GM12878 (cell line): ENCODE data around the gene SERPINE1.

Source experiments
- ATF7 ChIP-seq: fragments of 450-650 bp; IDR thresholded peaks from 2 replicates; pipeline ENCODE4 v1.6.1; 2016; ENCODE audit warnings: low read depth, mild to moderate bottlenecking
- CEBPB ChIP-seq, 2 experiments: fragments of 150-350 bp in 1 of 2; IDR thresholded peaks; 2 replicates each; pipeline ENCODE4 v1.6.1; 2012 to 2014; ENCODE audit warnings: low read depth in 2 of 2, low read length in 2 of 2, borderline replicate concordance in 1 of 2, inconsistent platforms in 1 of 2
- CHD2 ChIP-seq: IDR thresholded peaks from 2 replicates; pipeline ENCODE4 v1.6.1; 2011; ENCODE audit warnings: low read depth, low read length, improper control_type of control experiment, borderline replicate concordance
- EGR1 ChIP-seq, 2 experiments: IDR thresholded peaks; 1 replicate in 1 of 2; 2 replicates in 1 of 2; pipeline ENCODE4 v1.6.1; 2011 to 2012; ENCODE audit warnings: low read depth in 2 of 2, low read length in 2 of 2, borderline replicate concordance in 1 of 2, mild to moderate bottlenecking in 1 of 2, moderate library complexity in 1 of 2
- HDAC2 ChIP-seq: fragments of 200-600 bp; sonication (generic); IDR thresholded peaks from 2 replicates; pipeline ENCODE4 v1.6.1; 2017
- IKZF2 ChIP-seq, 2 experiments: fragments of 450-650 bp; IDR thresholded peaks; 2 replicates each; pipeline ENCODE4 v1.6.1; 2017; ENCODE audit warnings: mild to moderate bottlenecking in 2 of 2, moderate library complexity in 2 of 2
- NR2C2 ChIP-seq: IDR thresholded peaks from 2 replicates; pipeline ENCODE4 v1.6.1; 2011; ENCODE audit warnings: borderline replicate concordance, low read depth; ENCODE audit not compliant: control insufficient read depth, insufficient read length
- POLR2A ChIP-seq: IDR thresholded peaks from 2 replicates; pipeline ENCODE4 v1.6.1; 2011; ENCODE audit warnings: low read depth, mild to moderate bottlenecking, low read length
- RAD21 ChIP-seq: IDR thresholded peaks from 2 replicates; pipeline ENCODE4 v1.6.1; 2011; ENCODE audit warnings: mild to moderate bottlenecking, low read depth, low read length, moderate library complexity; ENCODE audit not compliant: insufficient read depth
- RELA ChIP-seq: fragments of 450-650 bp; IDR thresholded peaks from 2 replicates; pipeline ENCODE4 v1.8.0; 2014; ENCODE audit warnings: borderline replicate concordance; ENCODE audit not compliant: partially characterized antibody
- SP1 ChIP-seq: IDR thresholded peaks from one replicate; pipeline ENCODE4 v1.6.1; 2011; ENCODE audit warnings: low read depth, low read length
- TCF12 ChIP-seq: IDR thresholded peaks from 2 replicates; pipeline ENCODE4 v1.6.1; 2011; ENCODE audit warnings: low read depth, mild to moderate bottlenecking, low read length
- ZBED1 ChIP-seq: IDR thresholded peaks from 2 replicates; pipeline ENCODE4 v1.6.1; 2016; ENCODE audit warnings: borderline replicate concordance
- TF ChIP-seq, protein P1 (sequence below), 3 experiments: IDR thresholded peaks in 2 of 3; conservative IDR thresholded peaks in 1 of 3; 2 replicates each; pipeline ENCODE4 v1.5.1; 2011; ENCODE audit warnings: low read depth in 3 of 3, low read length in 3 of 3, mild to moderate bottlenecking in 3 of 3, control low read depth in 2 of 3, moderate library complexity in 2 of 3, inconsistent platforms in 1 of 3, mixed read lengths in 1 of 3; ENCODE audit not compliant: control insufficient read depth in 2 of 3, insufficient read depth in 1 of 3; ENCODE audit errors: extremely low read depth in 1 of 3

DNA sequence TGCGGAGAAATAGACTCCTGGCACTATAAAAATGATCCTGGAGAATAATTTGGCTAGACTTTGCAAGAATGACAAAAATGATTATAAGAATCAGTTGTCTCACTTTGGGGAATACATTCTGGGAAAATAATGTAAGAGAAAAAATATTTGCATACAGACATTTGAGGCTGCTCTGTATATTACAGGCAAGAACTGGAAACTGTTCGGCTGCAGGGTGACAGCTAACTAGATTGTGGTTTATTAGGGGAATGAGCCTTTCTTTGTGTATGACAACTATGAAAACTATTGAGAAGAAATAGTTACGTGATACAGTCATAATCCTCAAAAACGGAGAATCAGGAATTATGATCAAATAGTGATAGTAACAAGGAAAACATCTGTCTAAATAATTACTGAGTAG is 33.0 kb upstream of the SERPINE1 start:
- TF ChIP-seq HDAC2 (no peak), CEBPB (IDR thresholded peaks at IDR 0.05; ENCODE audit: borderline replicate concordance in 1 of 2, low read depth in 2 of 2, low read length in 2 of 2) (no peak), TCF12 (no peak), ZBED1 (no peak), RAD21 (no peak), EGR1 (IDR thresholded peaks at IDR 0.05; ENCODE audit: borderline replicate concordance in 1 of 2, low read depth in 2 of 2, low read length in 2 of 2) (no peak), CHD2 (no peak), POLR2A (no peak), RELA (no peak), NR2C2 (no peak), SP1 (no peak), IKZF2 (IDR thresholded peaks at IDR 0.05) (no peak), ATF7 (no peak)
- TF ChIP-seq, protein P1, sequence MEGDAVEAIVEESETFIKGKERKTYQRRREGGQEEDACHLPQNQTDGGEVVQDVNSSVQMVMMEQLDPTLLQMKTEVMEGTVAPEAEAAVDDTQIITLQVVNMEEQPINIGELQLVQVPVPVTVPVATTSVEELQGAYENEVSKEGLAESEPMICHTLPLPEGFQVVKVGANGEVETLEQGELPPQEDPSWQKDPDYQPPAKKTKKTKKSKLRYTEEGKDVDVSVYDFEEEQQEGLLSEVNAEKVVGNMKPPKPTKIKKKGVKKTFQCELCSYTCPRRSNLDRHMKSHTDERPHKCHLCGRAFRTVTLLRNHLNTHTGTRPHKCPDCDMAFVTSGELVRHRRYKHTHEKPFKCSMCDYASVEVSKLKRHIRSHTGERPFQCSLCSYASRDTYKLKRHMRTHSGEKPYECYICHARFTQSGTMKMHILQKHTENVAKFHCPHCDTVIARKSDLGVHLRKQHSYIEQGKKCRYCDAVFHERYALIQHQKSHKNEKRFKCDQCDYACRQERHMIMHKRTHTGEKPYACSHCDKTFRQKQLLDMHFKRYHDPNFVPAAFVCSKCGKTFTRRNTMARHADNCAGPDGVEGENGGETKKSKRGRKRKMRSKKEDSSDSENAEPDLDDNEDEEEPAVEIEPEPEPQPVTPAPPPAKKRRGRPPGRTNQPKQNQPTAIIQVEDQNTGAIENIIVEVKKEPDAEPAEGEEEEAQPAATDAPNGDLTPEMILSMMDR (IDR thresholded peaks at IDR 0.05 in 2 of 3, conservative IDR thresholded peaks at IDR 0.05 in 1 of 3; ENCODE audit: control insufficient read depth in 2 of 3, extremely low read depth in 1 of 3, insufficient read depth in 1 of 3, low read depth in 3 of 3, low read length in 3 of 3), result no peak
